Neuronal stem cell (in vitro differentiated cells): ENCODE results near the gene PKNOX2.
A peak's percentile ranks its signal among the peaks of the same experiment; 100 is the strongest.

Source experiments
- DNase-seq: peaks from one replicate; pipeline ENCODE4 v3.0.0-alpha.2; 2013; ENCODE audit warnings: low spot score
- H2AFZ ChIP-seq: one replicate; pipeline ENCODE4 v1.6.1; 2013; ENCODE audit warnings: mild to moderate bottlenecking, low read length, inconsistent platforms
- H2AK5ac ChIP-seq: 2 replicates; pipeline ENCODE4 v1.6.1; 2013; ENCODE audit warnings: low read depth, mild to moderate bottlenecking, inconsistent platforms, low read length, moderate library complexity, mixed read lengths
- H2BK120ac ChIP-seq: 2 replicates; pipeline ENCODE4 v1.6.1; 2013; ENCODE audit warnings: low read depth, mild to moderate bottlenecking, inconsistent platforms, low read length, moderate library complexity, mixed read lengths
- H2BK12ac ChIP-seq: one replicate; pipeline ENCODE4 v1.6.1; 2013; ENCODE audit warnings: low read length, inconsistent platforms
- H2BK15ac ChIP-seq: 2 replicates; pipeline ENCODE4 v1.6.1; 2013; ENCODE audit warnings: mild to moderate bottlenecking, low read length, inconsistent platforms, mixed read lengths
- H2BK5ac ChIP-seq: one replicate; pipeline ENCODE4 v1.6.1; 2013; ENCODE audit warnings: inconsistent platforms, mild to moderate bottlenecking, low read length, moderate library complexity
- H3K14ac ChIP-seq: one replicate; pipeline ENCODE4 v1.6.1; 2013; ENCODE audit warnings: low read length, inconsistent platforms
- H3K18ac ChIP-seq: 2 replicates; pipeline ENCODE4 v1.6.1; 2013; ENCODE audit warnings: low read length, inconsistent platforms
- H3K23ac ChIP-seq: 2 replicates; pipeline ENCODE4 v1.6.1; 2013; ENCODE audit warnings: low read depth, mild to moderate bottlenecking, mixed read lengths, low read length, inconsistent platforms; ENCODE audit not compliant: poor library complexity
- H3K27ac ChIP-seq: replicated peaks from 3 replicates; pipeline ENCODE4 v1.5.1; 2013; ENCODE audit warnings: low read length, inconsistent platforms
- H3K27me3 ChIP-seq, 3 experiments: 2 replicates each; pipeline ENCODE4 v1.6.1; 2013; ENCODE audit warnings: low read length in 3 of 3, mild to moderate bottlenecking in 2 of 3, inconsistent platforms in 1 of 3, low read depth in 1 of 3, mixed read lengths in 1 of 3, moderate library complexity in 1 of 3; ENCODE audit not compliant: control insufficient read depth in 3 of 3, insufficient read depth in 3 of 3
- H3K36me3 ChIP-seq, 2 donors: replicated peaks in 1 of 2; 2 replicates each; pipeline ENCODE4 v1.6.1; 2013; ENCODE audit warnings: low read length in 2 of 2; ENCODE audit not compliant: control insufficient read depth in 2 of 2, insufficient read depth in 2 of 2
- H3K4ac ChIP-seq: 2 replicates; pipeline ENCODE4 v1.6.1; 2013; ENCODE audit warnings: inconsistent platforms, mild to moderate bottlenecking, low read length, moderate library complexity
- H3K4me1 ChIP-seq, 2 donors: 1 replicate in 1 of 2; 2 replicates in 1 of 2; pipeline ENCODE4 v1.6.1; 2013; ENCODE audit warnings: low read length in 2 of 2, low read depth in 1 of 2; ENCODE audit not compliant: control insufficient read depth in 2 of 2, insufficient read depth in 1 of 2
- H3K4me2 ChIP-seq: one replicate; pipeline ENCODE4 v1.6.1; 2013; ENCODE audit warnings: mild to moderate bottlenecking, low read length, inconsistent platforms; ENCODE audit not compliant: insufficient read depth, poor library complexity, severe bottlenecking
- H3K4me3 ChIP-seq, 2 donors: 2 replicates each; pipeline ENCODE4 v1.5.1; 2013; ENCODE audit warnings: low read length in 2 of 2, mild to moderate bottlenecking in 2 of 2, inconsistent platforms in 1 of 2, moderate library complexity in 1 of 2
- H3K79me1 ChIP-seq: one replicate; pipeline ENCODE4 v1.6.1; 2013; ENCODE audit warnings: low read depth, mild to moderate bottlenecking, inconsistent platforms, low read length, moderate library complexity
- H3K9ac ChIP-seq: one replicate; pipeline ENCODE4 v1.6.1; 2013; ENCODE audit warnings: mild to moderate bottlenecking, low read depth, low read length, inconsistent platforms; ENCODE audit not compliant: poor library complexity
- H3K9me3 ChIP-seq, 2 donors: replicated peaks in 1 of 2; 2 replicates each; pipeline versions ENCODE3 to v1.6.1; 2013; ENCODE audit warnings: low read length in 2 of 2, mild to moderate bottlenecking in 2 of 2, inconsistent platforms in 1 of 2, low read depth in 1 of 2, mixed read lengths in 1 of 2, moderate library complexity in 1 of 2; ENCODE audit not compliant: control insufficient read depth in 2 of 2, insufficient read depth in 1 of 2
- H4K8ac ChIP-seq: one replicate; pipeline ENCODE4 v1.6.1; 2013; ENCODE audit warnings: low read depth, mild to moderate bottlenecking, inconsistent platforms, low read length, moderate library complexity
- H4K91ac ChIP-seq: one replicate; pipeline ENCODE4 v1.6.1; 2013; ENCODE audit warnings: low read length, low read depth, mild to moderate bottlenecking, inconsistent platforms; ENCODE audit not compliant: poor library complexity
- WGBS, 2 donors: extraction: QIAGEN DNeasy Blood & Tissue Kit; methylation state at CpG; one replicate each; pipeline ENCODE4 v1.1.7; 2013; ENCODE audit warnings: missing lambda C conversion rate in 2 of 2, mixed read lengths in 1 of 2; ENCODE audit not compliant: insufficient read length in 2 of 2, insufficient replicate concordance in 1 of 2; ENCODE audit errors: extremely low coverage in 2 of 2; 5-methylcytosine and 5-hydroxymethylcytosine counted together

Gene PKNOX2

GRCh38 chr11:125325196-125325595, 160.6 kb downstream of the PKNOX2 start:
- Histone ChIP-seq H3K14ac (no peak overlapping the region), H3K9ac (no peak overlapping the region), H2BK15ac (no peak overlapping the region), H3K79me1 (no peaks in the 10 kb centered on the region), H2AK5ac (no peak overlapping the region), H2BK12ac (no peak overlapping the region), H3K27ac (no peak overlapping the region), H4K91ac (no peak overlapping the region), H3K27me3 (no peaks in the 10 kb centered on the region), H2BK120ac (no peak overlapping the region), H2AFZ (no peak overlapping the region), H3K4me1 (peaks cover 8 to 12% of the 10 kb centered on the region in 2 donors), H3K4me2 (no peak overlapping the region), H3K9me3 (no peaks in the 10 kb centered on the region), H3K4me3 (no peak overlapping the region), H4K8ac (no peak overlapping the region), H3K36me3 (peaks cover 0 to 19% of the 10 kb centered on the region in 2 donors), H2BK5ac (no peak overlapping the region), H3K23ac (no peak overlapping the region), H3K18ac (no peak overlapping the region), H3K4ac (no peak overlapping the region)
- no peak for DNase-seq
- no CpG with 5 or more reads among the region's 3 CpGs for WGBS, 2 donors

- Histone ChIP-seq H3K4me1 (peaks cover 12 to 14% of the 10 kb centered on the region in 2 donors), H3K9ac (no peak overlapping the region), H2AK5ac (no peak overlapping the region), H2BK5ac (no peak overlapping the region), H3K27ac (no peak overlapping the region), H2BK15ac (no peak overlapping the region), H4K8ac (no peak overlapping the region), H3K23ac (no peak overlapping the region), H3K79me1 (no peaks in the 10 kb centered on the region), H2BK120ac (no peak overlapping the region), H3K4me2 (no peak overlapping the region), H3K9me3 (no peaks in the 10 kb centered on the region), H3K27me3 (no peaks in the 10 kb centered on the region), H3K4ac (no peak overlapping the region), H2BK12ac (no peak overlapping the region), H3K18ac (no peak overlapping the region), H3K4me3 (no peak overlapping the region), H4K91ac (no peak overlapping the region), H3K14ac (no peak overlapping the region), H2AFZ (no peak overlapping the region), H3K36me3 (peaks cover 0 to 15% of the 10 kb centered on the region in 2 donors)
- DNase-seq: no peak
- WGBS, 2 donors: no CpG with 5 or more reads among the region's 4 CpGs
Measured at GRCh38 chr11:125326126-125326525, 161.6 kb downstream of the PKNOX2 start.

GRCh38 chr11:125327518-125328224, 163.1 kb downstream of the PKNOX2 start:
- Histone ChIP-seq H3K4me1 (peaks cover 12 to 18% of the 10 kb centered on the region in 2 donors), H2AK5ac (no peak overlapping the region), H3K18ac (peak overlapping the region; percentile 25), H3K27me3 (no peaks in the 10 kb centered on the region), H4K91ac (no peak overlapping the region), H3K79me1 (no peaks in the 10 kb centered on the region), H3K9ac (no peak overlapping the region), H3K23ac (no peak overlapping the region), H3K4me2 (no peak overlapping the region), H3K36me3 (peaks cover 0 to 24% of the 10 kb centered on the region in 2 donors), H3K9me3 (no peaks in the 10 kb centered on the region), H2BK12ac (no peak overlapping the region), H4K8ac (no peak overlapping the region), H3K4me3 (no peak overlapping the region), H2AFZ (no peak overlapping the region), H2BK120ac (no peak overlapping the region), H3K14ac (peak overlapping the region; percentile 73), H2BK15ac (no peak overlapping the region), H3K27ac (no peak overlapping the region), H2BK5ac (no peak overlapping the region), H3K4ac (no peak overlapping the region)
- no peak for DNase-seq
- no CpG with 5 or more reads among the region's 7 CpGs for WGBS, 2 donors

GRCh38 chr11:125328225-125328580, 163.7 kb downstream of the PKNOX2 start:
- Histone ChIP-seq H2BK120ac (no peak overlapping the region), H3K23ac (no peak overlapping the region), H3K4me2 (no peak overlapping the region), H3K27ac (no peak overlapping the region), H3K4me3 (no peak overlapping the region), H2AK5ac (no peak overlapping the region), H3K27me3 (no peaks in the 10 kb centered on the region), H3K9ac (no peak overlapping the region), H4K91ac (no peak overlapping the region), H3K14ac (peak overlapping the region; percentile 73), H4K8ac (no peak overlapping the region), H2BK12ac (no peak overlapping the region), H3K18ac (peak overlapping the region; percentile 25), H3K36me3 (peaks cover 0 to 27% of the 10 kb centered on the region in 2 donors), H3K4ac (no peak overlapping the region), H3K9me3 (no peaks in the 10 kb centered on the region), H2BK15ac (no peak overlapping the region), H2BK5ac (no peak overlapping the region), H3K79me1 (no peaks in the 10 kb centered on the region), H2AFZ (no peak overlapping the region), H3K4me1 (peaks cover 12 to 18% of the 10 kb centered on the region in 2 donors)
- no peak for DNase-seq
- 100% methylated on average over 1 of the region's 1 CpG; no CpG with 5 or more reads in 1 of the 2 donors for WGBS, 2 donors
